ENCODE measurements around the gene SPAG16.

DNA sequence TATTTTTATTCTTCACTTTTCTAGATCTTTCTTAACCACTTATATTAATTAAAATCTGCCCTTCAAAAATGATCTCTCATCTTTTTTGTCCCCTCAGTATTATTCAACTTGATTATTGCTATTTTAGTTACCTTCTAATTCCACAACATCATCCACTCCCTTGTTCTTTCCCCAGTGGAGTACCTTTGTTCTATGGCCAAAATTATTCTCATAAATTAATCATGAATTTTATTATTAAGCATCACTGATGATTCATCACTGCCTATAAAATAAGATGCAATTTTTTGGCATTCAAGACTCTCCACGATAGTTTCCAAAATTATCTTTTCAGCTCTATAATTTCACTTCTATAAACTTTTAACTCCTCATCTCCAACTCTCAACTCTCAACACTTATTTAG lies 505.7 kb downstream of the SPAG16 start:
- no peak for TF ChIP-seq POLR2A (IDR thresholded peaks at IDR 0.05; ENCODE audit: low read depth, low read length)
- TF ChIP-seq POLR2AphosphoS5 (IDR thresholded peaks at IDR 0.05; ENCODE audit: low read depth, low read length): no peak
- TF ChIP-seq TAF1 (IDR thresholded peaks at IDR 0.05; ENCODE audit: borderline replicate concordance, low read depth, low read length): no peak
